Activated CD8-positive, alpha-beta T cell treated with anti-CD3 and anti-CD28 coated beads for 36 hours (primary cell): ENCODE measurements around the gene CNOT6. TPM values are rescaled to one million over a fixed set of nuclear protein-coding genes. Genes with fewer than 3 reads are reported as not detected.
"Not testable (repeated sequence)": the region's sequence is repeated elsewhere in the genome, so short reads cannot be mapped to it uniquely, and the experiment has no call there.

Experiments
- ATAC-seq: fragments of 200-7000 bp; cut with Tn5 transposase; one replicate; pipeline ENCODE4 v1.10.0; 2021; ENCODE audit warnings: mild to moderate bottlenecking, moderate library complexity
- CTCF ChIA-PET: fragments of 350-600 bp; sonication (Branson Sonifier 250); formaldehyde crosslinking; loops from one replicate; lab custom pipeline; 2021; ENCODE audit warnings: antibody characterized with exemption; lab: Charles Lee
- POLR2A ChIA-PET: fragments of 350-600 bp; sonication (Branson Sonifier 250); formaldehyde crosslinking; loops from one replicate; lab custom pipeline; 2021; ENCODE audit warnings: antibody characterized with exemption; lab: Charles Lee
- DNase-seq: peaks from one replicate; pipeline ENCODE4 v3.0.0-alpha.2; 2020
- H3K27ac Mint-ChIP-seq: one replicate; pipeline ENCODE4 v1.8.0; 2021; ENCODE audit warnings: mild to moderate bottlenecking, mixed read lengths
- H3K27me3 Mint-ChIP-seq: one replicate; pipeline ENCODE4 v1.8.0; 2021; ENCODE audit warnings: mixed read lengths
- H3K36me3 Mint-ChIP-seq: one replicate; pipeline ENCODE4 v1.8.0; 2021; ENCODE audit warnings: low read depth, mixed read lengths
- H3K4me1 Mint-ChIP-seq: one replicate; pipeline ENCODE4 v1.8.0; 2021; ENCODE audit warnings: low read depth, mixed read lengths
- H3K4me3 Mint-ChIP-seq: one replicate; pipeline ENCODE4 v1.8.0; 2021; ENCODE audit warnings: mild to moderate bottlenecking, moderate library complexity, mixed read lengths
- H3K9me3 Mint-ChIP-seq: one replicate; pipeline ENCODE4 v1.8.0; 2021; ENCODE audit warnings: mixed read lengths
- CTCF ChIP-seq: fragments of 200-600 bp; IDR thresholded peaks from one replicate; pipeline ENCODE4 v1.8.0; 2022; ENCODE audit warnings: antibody characterized with exemption, mild to moderate bottlenecking
- intact Hi-C: fragments of 100-400 bp; cut with micrococcal nuclease; formaldehyde crosslinking; loops from one replicate; pipeline ENCODE4 v1.10.0; 2022
- total RNA-seq, 2 experiments: library from RNA; stranded (reverse); gene quantifications; one replicate each; pipeline ENCODE4 v1.2.3, GENCODE V29; 2021

Gene CNOT6
- 10 to 100 TPM; 28.4 to 30.4 TPM for total RNA-seq

GRCh38 chr5:180494060-180494509 is at the start of gene CNOT6:
Gene CNOT6 (plus strand): TSS chr5:180494379. CDS start chr5:180529277, 34,898 bp downstream.
- Mint-ChIP-seq H3K4me3 (peak within 1 kb of the TSS; percentile 81), H3K27me3 (no peaks in the 10 kb centered on the region), H3K4me1 (peaks cover 32% of the 10 kb centered on the region), H3K9me3 (no peaks in the 10 kb centered on the region), H3K36me3 (peaks cover 9% of the 10 kb centered on the region), H3K27ac (peak within 1 kb of the TSS; percentile 91)
- DNase-seq (peak; percentile 92), ATAC-seq (peak; percentile 96)
- no peak for TF ChIP-seq CTCF
- ChIA-PET POLR2A (no interaction called here), CTCF (no interaction called here)
- intact Hi-C loops = no loop called here

- ChIA-PET POLR2A (no interaction called here), CTCF (no interaction called here)
These were observed 39.4 kb upstream of the CNOT6 start for GRCh38 chr5:180454752-180455151.

GRCh38 chr5:180455872-180456271 is 38.3 kb upstream of the CNOT6 start:
- intact Hi-C loops = no loop called here
- Mint-ChIP-seq H3K4me1 (peaks cover 2% of the 10 kb centered on the region), H3K36me3 (no peaks in the 10 kb centered on the region), H3K4me3 (no peak overlapping the region), H3K9me3 (no peaks in the 10 kb centered on the region), H3K27ac (no peak overlapping the region), H3K27me3 (peaks cover 7% of the 10 kb centered on the region)
- POLR2A ChIA-PET = no interaction called here
- no peak for ATAC-seq
- DNase-seq = no peak
- no peak for TF ChIP-seq CTCF
- CTCF ChIA-PET = interaction anchor here (0.7 kb wide), 1 partner anchor 127 kb away, joined by 3 read pairs; no protein-coding TSS in a partner anchor

More at GRCh38 chr5:180454752-180455151, 39.4 kb upstream of the CNOT6 start:
- Mint-ChIP-seq H3K4me1 (peaks cover 2% of the 10 kb centered on the region), H3K27me3 (peaks cover 7% of the 10 kb centered on the region), H3K4me3 (no peak overlapping the region), H3K9me3 (no peaks in the 10 kb centered on the region), H3K36me3 (no peaks in the 10 kb centered on the region), H3K27ac (no peak overlapping the region)
- ATAC-seq (no peak), DNase-seq (no peak)
- TF ChIP-seq CTCF = no peak
- intact Hi-C loops = no loop called here

- Mint-ChIP-seq H3K27ac (no peak overlapping the region), H3K4me3 (no peak overlapping the region), H3K27me3 (peaks cover 2% of the 10 kb centered on the region), H3K9me3 (no peaks in the 10 kb centered on the region), H3K4me1 (peaks cover 2% of the 10 kb centered on the region), H3K36me3 (no peaks in the 10 kb centered on the region)
- ChIA-PET POLR2A (no interaction called here), CTCF (no interaction called here)
- TF ChIP-seq CTCF = no peak
- DNase-seq = no peak
- intact Hi-C loops = no loop called here
- no peak for ATAC-seq
These were observed 37.4 kb upstream of the CNOT6 start for GRCh38 chr5:180456792-180457191.

GRCh38 chr5:180458852-180459673 is 35.1 kb upstream of the CNOT6 start:
- CTCF ChIA-PET = interaction anchor here (2.7 kb wide), 1 partner anchor 13 kb away, joined by 12 read pairs; no protein-coding TSS in a partner anchor
- POLR2A ChIA-PET = not testable (repeated sequence)

GRCh38 chr5:180459674-180460142 is 34.5 kb upstream of the CNOT6 start:
- CTCF ChIA-PET = interaction anchor here (0.8 to 2.7 kb wide), 2 partner anchors 12 to 129 kb away, joined by 3 to 12 read pairs; no protein-coding TSS in a partner anchor
- H3K4me1 Mint-ChIP-seq, POLR2A ChIA-PET, ATAC-seq, DNase-seq, H3K4me3 Mint-ChIP-seq, H3K27me3 Mint-ChIP-seq, H3K27ac Mint-ChIP-seq, H3K9me3 Mint-ChIP-seq, intact Hi-C loops, H3K36me3 Mint-ChIP-seq: not testable (repeated sequence)

More at GRCh38 chr5:180458852-180459673, 35.1 kb upstream of the CNOT6 start:
- H3K27ac Mint-ChIP-seq, H3K27me3 Mint-ChIP-seq, H3K4me1 Mint-ChIP-seq, H3K4me3 Mint-ChIP-seq, ATAC-seq, DNase-seq, H3K9me3 Mint-ChIP-seq, H3K36me3 Mint-ChIP-seq, intact Hi-C loops: not testable (repeated sequence)
